Endothelial cell of umbilical vein (primary cell): ENCODE results near the gene NEK4. TPM values are rescaled to one million over a fixed set of nuclear protein-coding genes. Genes with fewer than 3 reads are reported as not detected.

Source experiments
- BruUV-seq: library from RNA; stranded (reverse); fragments of 400-500 nt; replicated peaks from 2 replicates; lab custom pipeline; 2021; lab: Mats Ljungman, UMichigan
- CTCF ChIA-PET: fragments of 300-600, 350-600 bp; sonication (Branson Sonifier 250); formaldehyde crosslinking; loops from one replicate; lab custom pipeline; 2021; ENCODE audit warnings: antibody characterized with exemption, inconsistent platforms; lab: Charles Lee
- POLR2A ChIA-PET: fragments of 300-600, 350-600 bp; sonication (Branson Sonifier 250); formaldehyde crosslinking; loops from one replicate; lab custom pipeline; 2021; ENCODE audit warnings: antibody characterized with exemption, inconsistent platforms; lab: Charles Lee
- DNase-seq: peaks from one replicate; pipeline ENCODE4 v3.0.0-alpha.2; 2011; ENCODE audit warnings: low read depth, low spot score
- FAIRE-seq: peaks from 2 replicates; lab custom pipeline; 2011; peaks lifted over from hg19 to GRCh38; lab: Jason Lieb, UNC
- H2AFZ ChIP-seq: 2 replicates; pipeline ENCODE4 v1.6.0; 2012; ENCODE audit warnings: low read depth, low read length, control low read depth, inconsistent platforms
- H3K27ac ChIP-seq: 2 replicates; pipeline ENCODE4 v1.5.1; 2011; ENCODE audit warnings: low read depth, mild to moderate bottlenecking, control low read depth, low read length, moderate library complexity; ENCODE audit not compliant: insufficient read depth
- H3K27me3 ChIP-seq, 2 experiments: 2 replicates each; pipeline versions ENCODE4 v1.6.0 to v1.6.1; 2011; ENCODE audit warnings: low read length in 2 of 2, mixed read lengths in 1 of 2; ENCODE audit not compliant: control insufficient read depth in 2 of 2, insufficient read depth in 2 of 2
- H3K36me3 ChIP-seq, 2 experiments: 2 replicates in 1 of 2; 3 replicates in 1 of 2; pipeline ENCODE4 v1.5.1; 2011; ENCODE audit warnings: low read length in 2 of 2, mild to moderate bottlenecking in 1 of 2, moderate library complexity in 1 of 2; ENCODE audit not compliant: control insufficient read depth in 2 of 2, insufficient read depth in 2 of 2; ENCODE audit errors: extremely low read depth in 1 of 2
- H3K4me1 ChIP-seq: 3 replicates; pipeline ENCODE4 v1.5.1; 2011; ENCODE audit warnings: mild to moderate bottlenecking, low read length; ENCODE audit not compliant: control insufficient read depth, insufficient read depth; ENCODE audit errors: extremely low read depth
- H3K4me2 ChIP-seq: 2 replicates; pipeline ENCODE4 v1.6.1; 2011; ENCODE audit warnings: low read length, control low read depth, mixed read lengths; ENCODE audit not compliant: insufficient read depth
- H3K4me3 ChIP-seq, 3 experiments: fragments of 200-600 bp in 1 of 3; sonication (generic), shearing (Covaris generic) in 1 of 3; replicated peaks in 1 of 3; 2 replicates each; pipeline ENCODE4 v1.5.1; 2011 to 2016; ENCODE audit warnings: control low read depth in 3 of 3, low read length in 3 of 3, mild to moderate bottlenecking in 2 of 3, inconsistent platforms in 1 of 3, low read depth in 1 of 3, moderate library complexity in 1 of 3; ENCODE audit not compliant: insufficient read depth in 1 of 3
- H3K79me2 ChIP-seq: 2 replicates; pipeline ENCODE4 v1.6.0; 2012; ENCODE audit warnings: low read length, inconsistent platforms; ENCODE audit not compliant: control insufficient read depth, insufficient read depth
- H3K9ac ChIP-seq: replicated peaks from 2 replicates; pipeline ENCODE3; 2011; ENCODE audit warnings: low read length, control low read depth; ENCODE audit not compliant: insufficient read depth; ENCODE audit errors: extremely low read depth
- H3K9me1 ChIP-seq: replicated peaks from 3 replicates; pipeline ENCODE4 v1.6.0; 2011; ENCODE audit warnings: mild to moderate bottlenecking, low read length; ENCODE audit not compliant: control insufficient read depth, insufficient read depth; ENCODE audit errors: extremely low read depth
- H3K9me3 ChIP-seq: replicated peaks from 2 replicates; pipeline ENCODE4 v1.5.1; 2012; ENCODE audit warnings: low read length, inconsistent platforms; ENCODE audit not compliant: control insufficient read depth, insufficient read depth
- H4K20me1 ChIP-seq: replicated peaks from 2 replicates; pipeline ENCODE3; 2011; ENCODE audit warnings: mild to moderate bottlenecking, low read length; ENCODE audit not compliant: control insufficient read depth, insufficient read depth; ENCODE audit errors: extremely low read depth
- CTCF ChIP-seq, 2 donors: IDR thresholded peaks; 1 replicate in 1 of 2; 2 replicates in 1 of 2; pipeline ENCODE4 v1.5.1; 2011; ENCODE audit warnings: low read length in 2 of 2, mild to moderate bottlenecking in 2 of 2, moderate library complexity in 2 of 2, control low read depth in 1 of 2, inconsistent platforms in 1 of 2, low read depth in 1 of 2; ENCODE audit not compliant: insufficient read depth in 1 of 2; ENCODE audit errors: extremely low read depth in 1 of 2
- EZH2 ChIP-seq: IDR thresholded peaks from 2 replicates; pipeline ENCODE4 v1.6.1; 2012; ENCODE audit warnings: borderline replicate concordance, low read depth, mild to moderate bottlenecking, moderate library complexity, low read length, inconsistent platforms; ENCODE audit not compliant: severe bottlenecking
- FOS ChIP-seq: IDR thresholded peaks from 2 replicates; pipeline ENCODE4 v1.6.1; 2011; ENCODE audit warnings: mild to moderate bottlenecking, low read length, moderate library complexity, borderline replicate concordance; ENCODE audit not compliant: insufficient read depth
- GATA2 ChIP-seq: IDR thresholded peaks from 2 replicates; pipeline ENCODE4 v1.7.0; 2011; ENCODE audit warnings: low read depth, mild to moderate bottlenecking, moderate library complexity, mixed read lengths, low read length; ENCODE audit not compliant: insufficient read length, insufficient read depth
- JUN ChIP-seq: IDR thresholded peaks from 2 replicates; pipeline ENCODE4 v1.6.1; 2011; ENCODE audit warnings: borderline replicate concordance, low read depth; ENCODE audit not compliant: insufficient read length, insufficient read depth
- MYC ChIP-seq: IDR thresholded peaks from one replicate; pipeline ENCODE4 v1.6.1; 2011; ENCODE audit warnings: mild to moderate bottlenecking, low read depth, low read length
- POLR2A ChIP-seq: IDR thresholded peaks from 2 replicates; pipeline ENCODE4 v1.6.1; 2012; ENCODE audit warnings: low read depth, mild to moderate bottlenecking, control low read depth, low read length
- POLR2AphosphoS5 ChIP-seq: IDR thresholded peaks from 2 replicates; pipeline ENCODE4 v1.6.1; 2012; ENCODE audit warnings: low read depth, mild to moderate bottlenecking, control low read depth, low read length, moderate library complexity; ENCODE audit not compliant: insufficient read depth
- dilution Hi-C: fragments of 300-500 bp; cut with MboI; formaldehyde crosslinking; loops from one replicate; pipeline ENCODE4 v1.15.0; 2019; ENCODE audit warnings: low sequenced_read_pairs; ENCODE audit not compliant: extremely low pct_ligation_motif_present
- intact Hi-C: fragments of 100-400 bp; cut with micrococcal nuclease; formaldehyde crosslinking; loops from one replicate; pipeline ENCODE4 v1.10.0; 2022
- polyA plus RNA-seq, 4 experiments: library from polyadenylated mRNA; depleted of rRNA in 3 of 4; stranded (reverse) in 3 of 4; unstranded in 1 of 4; fragments of >200 nt; gene quantifications; 2 replicates each; pipeline versions ENCODE4 v1.2.1 to v1.2.3, GENCODE V29; 2011 to 2012; ENCODE audit warnings: missing spikeins in 1 of 4
- total RNA-seq: library from RNA; stranded (reverse); gene quantifications from 2 replicates; pipeline ENCODE4 v1.2.3, GENCODE V29; 2021
- TF ChIP-seq, protein P1 (sequence below): IDR thresholded peaks from 2 replicates; pipeline ENCODE4 v1.6.1; 2011; ENCODE audit not compliant: insufficient read depth, insufficient read length

Gene NEK4
- total and polyA plus RNA-seq, 2 donors (not counting 3 experiments of a cell fraction or from before 2014, with no cell fraction given), result 4.4 to 20.8 TPM

GRCh38 chr3:52719618-52720017 lies 51.1 kb downstream of the NEK4 start:
- Histone ChIP-seq H3K79me2 (no peaks in the 10 kb centered on the region), H4K20me1 (no peaks in the 10 kb centered on the region), H3K4me1 (no peaks in the 10 kb centered on the region), H3K4me2 (no peak overlapping the region), H3K36me3 (peaks cover 0 to 3% of the 10 kb centered on the region in 2 experiments), H3K4me3 (no peak overlapping the region), H3K27ac (no peak overlapping the region), H3K9me1 (no peaks in the 10 kb centered on the region), H3K9ac (no peak overlapping the region), H2AFZ (no peak overlapping the region), H3K27me3 (no peaks in the 10 kb centered on the region), H3K9me3 (no peaks in the 10 kb centered on the region)
- no peak for FAIRE-seq
- intact Hi-C loops, result no loop called here
- POLR2A ChIA-PET, result no interaction called here
- BruUV-seq, result no TSS peak
- TF ChIP-seq POLR2A (no peak), FOS (no peak), JUN (no peak), GATA2 (no peak), POLR2AphosphoS5 (no peak), EZH2 (no peak), CTCF (IDR thresholded peaks at IDR 0.05; ENCODE audit: extremely low read depth in 1 of 2, insufficient read depth in 1 of 2, low read depth in 1 of 2, low read length in 2 of 2) (no peak), MYC (no peak)
- TF ChIP-seq, protein P1, sequence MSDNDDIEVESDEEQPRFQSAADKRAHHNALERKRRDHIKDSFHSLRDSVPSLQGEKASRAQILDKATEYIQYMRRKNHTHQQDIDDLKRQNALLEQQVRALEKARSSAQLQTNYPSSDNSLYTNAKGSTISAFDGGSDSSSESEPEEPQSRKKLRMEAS, result no peak
- no peak for DNase-seq
- dilution Hi-C loops, result no loop called here
- CTCF ChIA-PET, result interaction anchor here (1.1 kb wide), 1 partner anchor 102 kb away, joined by 3 read pairs; no protein-coding TSS in a partner anchor
